ENCODE data around the gene TTBK1. TPM values are rescaled to one million over a fixed set of nuclear protein-coding genes. Genes with fewer than 3 reads are reported as not detected.
A peak's percentile ranks its signal among the peaks of the same experiment; 100 is the strongest.

The TTBK1 gene
- total and polyA plus RNA-seq, 10 donors = 0.05 to 0.32 (median 0.09) TPM; not detected in 1

DNA sequence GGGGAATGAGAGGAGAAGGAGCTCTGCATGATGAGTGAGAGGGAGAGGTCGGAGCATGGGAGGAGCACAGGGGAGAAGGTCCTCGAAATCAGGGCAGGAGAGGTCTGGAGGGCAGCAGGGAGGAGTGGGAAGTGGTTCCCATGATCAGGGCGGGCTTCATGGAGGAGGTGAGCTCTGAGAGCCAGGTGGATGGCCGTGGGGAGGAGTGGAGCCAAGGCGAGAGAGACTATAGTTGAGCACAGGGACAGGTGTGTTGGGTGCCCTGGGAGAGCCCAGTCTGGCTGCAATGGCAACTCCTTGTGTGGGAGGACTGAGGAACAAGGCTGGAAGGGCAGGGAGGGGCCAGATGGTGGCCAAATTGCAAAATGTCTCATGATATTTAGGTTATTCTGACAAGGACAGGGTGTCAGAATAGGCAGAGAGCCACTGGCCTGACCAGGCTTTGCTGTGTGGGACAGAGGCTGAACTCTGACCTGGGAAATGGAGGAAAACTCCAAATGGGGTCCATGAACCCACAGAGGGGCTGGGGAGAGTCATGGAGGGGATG, 21.4 kb downstream of the TTBK1 start:
- no peak for DNase-seq
- Histone ChIP-seq H3K36me3 (no peaks in the 10 kb centered on the region), H3K27ac (no peak overlapping the region), H3K27me3 (replicated peaks in 1 of 7) (peaks cover 0 to 19% (median 9%) of the 10 kb centered on the region in 7 donors), H3K4me1 (peaks cover 0 to 27% (median 9%) of the 10 kb centered on the region in 6 donors), H3K4me3 (no peak overlapping the region), H3K9me3 (no peaks in the 10 kb centered on the region)
- WGBS, 5 donors = 75 to 89% (median 81%) methylated on average over 5 of the region's 5 CpGs
- TF ChIP-seq POLR2A (IDR thresholded peaks at IDR 0.05) (no peak), POLR2AphosphoS5 (IDR thresholded peaks at IDR 0.05) (no peak)
- TF ChIP-seq, protein P1, sequence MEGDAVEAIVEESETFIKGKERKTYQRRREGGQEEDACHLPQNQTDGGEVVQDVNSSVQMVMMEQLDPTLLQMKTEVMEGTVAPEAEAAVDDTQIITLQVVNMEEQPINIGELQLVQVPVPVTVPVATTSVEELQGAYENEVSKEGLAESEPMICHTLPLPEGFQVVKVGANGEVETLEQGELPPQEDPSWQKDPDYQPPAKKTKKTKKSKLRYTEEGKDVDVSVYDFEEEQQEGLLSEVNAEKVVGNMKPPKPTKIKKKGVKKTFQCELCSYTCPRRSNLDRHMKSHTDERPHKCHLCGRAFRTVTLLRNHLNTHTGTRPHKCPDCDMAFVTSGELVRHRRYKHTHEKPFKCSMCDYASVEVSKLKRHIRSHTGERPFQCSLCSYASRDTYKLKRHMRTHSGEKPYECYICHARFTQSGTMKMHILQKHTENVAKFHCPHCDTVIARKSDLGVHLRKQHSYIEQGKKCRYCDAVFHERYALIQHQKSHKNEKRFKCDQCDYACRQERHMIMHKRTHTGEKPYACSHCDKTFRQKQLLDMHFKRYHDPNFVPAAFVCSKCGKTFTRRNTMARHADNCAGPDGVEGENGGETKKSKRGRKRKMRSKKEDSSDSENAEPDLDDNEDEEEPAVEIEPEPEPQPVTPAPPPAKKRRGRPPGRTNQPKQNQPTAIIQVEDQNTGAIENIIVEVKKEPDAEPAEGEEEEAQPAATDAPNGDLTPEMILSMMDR (IDR thresholded peaks at IDR 0.05 in 8 of 11, conservative IDR thresholded peaks at IDR 0.05 in 3 of 11) = no peak
- intact Hi-C loops (cut with DNase I; ENCODE audit: low total_unique reads) = loop anchor here (5.0 kb wide), 1 partner anchor 243 kb away; no protein-coding TSS in a partner anchor

DNA sequence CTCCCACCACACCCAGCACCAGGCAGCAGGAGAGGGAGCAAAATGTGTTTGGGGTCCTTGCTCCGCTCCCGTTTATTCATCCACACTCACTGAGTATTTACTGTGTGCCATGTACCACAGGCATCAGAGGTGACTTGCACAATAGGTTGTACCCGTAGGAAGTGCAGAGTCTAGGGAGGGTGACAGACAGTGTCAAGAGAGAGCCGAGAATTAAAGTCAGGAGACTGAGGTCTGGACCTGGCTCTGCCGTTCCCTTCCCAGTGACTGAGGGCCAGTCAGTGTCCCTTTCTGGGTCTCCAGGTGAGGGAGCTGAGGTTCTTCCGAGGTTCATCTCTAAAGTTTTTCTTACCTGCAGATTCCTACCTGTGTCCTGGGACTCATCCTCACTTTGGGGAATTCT, 22.3 kb downstream of the TTBK1 start:
- no peaks in the 10 kb centered on the region for H3K9me3 ChIP-seq
- H3K4me1 ChIP-seq = peaks cover 0 to 36% (median 17%) of the 10 kb centered on the region in 6 donors
- H3K27ac ChIP-seq = no peak overlapping the region
- peaks cover 0 to 24% (median 11%) of the 10 kb centered on the region in 7 donors for H3K27me3 ChIP-seq (replicated peaks in 1 of 7)
- H3K36me3 ChIP-seq = no peaks in the 10 kb centered on the region
- DNase-seq = no peak
- H3K4me3 ChIP-seq = no peak overlapping the region
- intact Hi-C loops (cut with DNase I; ENCODE audit: low total_unique reads) = no loop called here
- no peak for TF ChIP-seq POLR2A (IDR thresholded peaks at IDR 0.05)
- 83 to 95% (median 88%) methylated on average over 6 of the region's 6 CpGs for WGBS, 5 donors

DNA sequence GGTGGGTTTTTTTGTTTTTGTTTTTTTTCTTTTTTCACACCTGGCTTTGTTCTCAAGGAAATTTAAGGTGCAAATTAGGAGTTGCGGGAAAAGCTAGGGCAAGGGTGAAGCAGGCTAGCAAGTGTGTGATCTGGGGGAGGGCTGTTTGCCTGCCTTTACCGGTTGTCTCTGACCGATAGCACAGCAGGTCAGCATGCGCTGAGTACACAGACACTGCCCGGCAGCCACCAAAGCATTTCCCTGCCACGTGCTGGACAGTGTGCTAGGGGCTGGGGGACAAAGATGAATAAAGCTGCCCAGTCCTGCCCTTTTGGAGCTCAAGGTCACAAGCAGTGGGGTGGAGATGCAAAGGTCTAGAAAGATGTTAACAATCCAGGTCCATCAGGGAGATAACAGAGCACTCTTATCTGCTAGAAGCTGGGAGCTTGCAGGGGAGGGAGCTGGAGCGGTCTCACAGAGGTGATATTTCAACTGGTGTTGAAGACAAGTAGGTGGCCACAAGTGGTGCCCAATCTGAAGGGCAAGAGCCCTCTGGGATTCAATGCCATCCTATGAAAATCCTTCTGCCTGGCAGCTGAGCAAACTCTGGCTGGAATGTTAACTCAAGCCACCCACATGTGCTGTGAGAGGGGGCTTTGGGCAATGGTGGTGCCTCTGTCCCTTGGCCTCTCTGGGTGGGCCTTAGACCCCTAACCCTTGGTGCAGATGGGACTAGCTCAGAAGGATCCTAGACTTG, 24.5 kb downstream of the TTBK1 start:
- no peaks in the 10 kb centered on the region for H3K9me3 ChIP-seq
- H3K27ac ChIP-seq = peak overlapping the region in 6 of 8 donors; percentile 40 to 66 (median 53)
- H3K4me3 ChIP-seq = no peak overlapping the region
- 86 to 92% (median 89%) methylated on average over 7 of the region's 7 CpGs for WGBS, 5 donors
- no peak for TF ChIP-seq POLR2AphosphoS5 (IDR thresholded peaks at IDR 0.05)
- TF ChIP-seq, protein P1 (IDR thresholded peaks at IDR 0.05 in 8 of 11, conservative IDR thresholded peaks at IDR 0.05 in 3 of 11) = no peak
- TF ChIP-seq POLR2A (IDR thresholded peaks at IDR 0.05) = no peak
- DNase-seq = no peak
- H3K36me3 ChIP-seq = no peaks in the 10 kb centered on the region
- H3K4me1 ChIP-seq = peaks cover 0 to 47% (median 25%) of the 10 kb centered on the region in 6 donors
- intact Hi-C loops (cut with DNase I; ENCODE audit: low total_unique reads) = no loop called here
- H3K27me3 ChIP-seq (replicated peaks in 1 of 7) = peaks cover 0 to 30% (median 11%) of the 10 kb centered on the region in 7 donors

DNA sequence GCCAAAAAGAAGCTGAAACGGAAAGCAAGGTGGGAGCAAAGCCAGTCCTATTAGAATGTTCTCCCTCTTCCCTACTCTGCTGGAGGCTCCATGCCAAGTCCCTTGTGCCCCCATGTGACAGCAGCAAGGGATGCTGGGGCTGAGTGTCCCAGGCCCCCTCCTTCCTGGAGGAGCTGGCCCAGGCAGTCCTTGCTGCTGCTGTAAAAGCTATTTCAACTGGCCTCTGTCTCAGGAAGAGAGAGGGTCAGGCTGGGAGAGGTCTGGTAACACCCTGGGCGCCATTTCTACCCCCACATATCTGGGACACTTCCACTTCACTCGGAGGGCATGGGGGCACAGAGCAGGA, 25.0 kb downstream of the TTBK1 start:
- intact Hi-C loops (cut with DNase I; ENCODE audit: low total_unique reads) = no loop called here
- Histone ChIP-seq H3K4me3 (no peak overlapping the region), H3K9me3 (no peaks in the 10 kb centered on the region), H3K27ac (peak overlapping the region in 6 of 8 donors; percentile 40 to 66 (median 53)), H3K36me3 (no peaks in the 10 kb centered on the region), H3K4me1 (peaks cover 0 to 46% (median 25%) of the 10 kb centered on the region in 6 donors), H3K27me3 (replicated peaks in 1 of 7) (peaks cover 0 to 35% (median 11%) of the 10 kb centered on the region in 7 donors)
- DNase-seq = no peak
- TF ChIP-seq, protein P1 (IDR thresholded peaks at IDR 0.05 in 8 of 11, conservative IDR thresholded peaks at IDR 0.05 in 3 of 11) = no peak
- TF ChIP-seq POLR2AphosphoS5 (IDR thresholded peaks at IDR 0.05) = peak in 1 of 3 donors; percentile 28
- 53 to 83% (median 61%) methylated on average over 1 to 3 of the region's 3 CpGs for WGBS, 5 donors
